GM21423 (cell line): ENCODE measurements around the gene NOL12.
"Not testable (repeated sequence)": the region's sequence is repeated elsewhere in the genome, so short reads cannot be mapped to it uniquely, and the experiment has no call there.

Source experiments
- ATAC-seq: cut with Tn5 transposase; IDR thresholded peaks from one replicate; pipeline ENCODE4 v1.9.1; 2021; ENCODE audit warnings: mild to moderate bottlenecking, moderate library complexity; ENCODE audit not compliant: unreplicated experiment

NOL12 gene, protein sequence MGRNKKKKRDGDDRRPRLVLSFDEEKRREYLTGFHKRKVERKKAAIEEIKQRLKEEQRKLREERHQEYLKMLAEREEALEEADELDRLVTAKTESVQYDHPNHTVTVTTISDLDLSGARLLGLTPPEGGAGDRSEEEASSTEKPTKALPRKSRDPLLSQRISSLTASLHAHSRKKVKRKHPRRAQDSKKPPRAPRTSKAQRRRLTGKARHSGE

DNA sequence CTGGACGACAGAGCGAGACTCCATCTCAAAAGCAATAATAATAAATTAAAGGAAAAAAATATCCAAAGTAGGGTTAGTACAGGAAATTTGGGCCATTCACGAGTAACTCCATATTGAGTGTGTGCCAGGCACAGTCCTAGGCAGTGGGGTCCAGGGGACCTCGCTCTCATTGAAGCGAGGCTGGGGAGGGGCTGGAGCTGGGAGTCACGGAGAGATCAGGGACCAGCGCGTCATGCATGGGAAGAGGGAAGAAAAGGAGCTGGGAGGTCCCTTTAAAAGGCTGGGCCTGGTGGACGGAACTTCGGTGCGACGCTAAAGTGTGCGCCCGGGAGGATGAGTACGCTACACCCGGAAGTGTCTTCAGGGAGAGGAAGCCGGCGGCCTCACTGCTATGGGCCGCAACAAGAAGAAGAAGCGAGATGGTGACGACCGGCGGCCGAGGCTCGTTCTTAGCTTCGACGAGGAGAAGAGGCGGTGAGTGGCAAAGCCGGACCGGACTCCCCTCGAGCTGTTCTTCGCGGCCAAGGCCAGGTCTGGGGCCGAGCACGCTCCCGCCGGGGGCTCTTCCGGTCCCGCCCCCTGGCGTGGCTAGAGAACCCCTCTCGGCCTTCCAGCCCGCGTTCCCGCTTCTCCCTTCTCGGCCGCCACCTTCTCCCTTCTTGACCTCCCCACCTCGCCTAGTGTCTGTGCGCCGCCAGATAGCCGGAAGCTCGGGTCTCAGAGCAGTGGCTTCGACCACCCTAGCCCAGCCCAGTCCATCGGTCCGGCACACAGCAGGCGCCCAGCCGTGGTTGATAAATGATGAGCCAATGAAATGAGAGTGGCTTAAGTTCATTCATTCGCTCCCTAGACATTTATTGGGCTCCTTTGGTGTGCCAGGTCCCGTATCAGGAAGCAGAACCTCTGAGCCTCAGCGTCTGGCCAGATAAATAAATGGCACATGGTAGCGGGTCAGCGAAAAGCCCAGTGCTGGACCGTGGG, at the start of gene NOL12:
Gene NOL12, plus strand, starts transcription at position 342 of the 981 bp plus-strand sequence. Its CDS starts 50 bp downstream, at position 392.
- peak; percentile 70 for ATAC-seq

DNA sequence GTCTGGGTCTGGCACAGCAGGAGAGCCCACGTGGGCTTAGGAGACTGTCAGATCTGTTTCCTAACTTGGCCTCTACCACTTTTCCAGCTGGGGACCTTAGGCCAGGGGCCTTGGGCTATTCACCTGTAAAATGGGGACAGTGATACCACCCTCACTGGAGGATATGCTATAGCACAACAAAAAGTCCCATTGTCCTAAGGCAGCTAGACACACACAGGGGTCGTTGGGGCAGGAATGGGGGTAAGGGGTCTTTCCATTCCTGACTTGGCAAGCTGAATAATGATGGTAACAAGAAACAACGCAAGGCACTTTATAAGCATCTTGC, 49.2 kb upstream of the NOL12 start:
- ATAC-seq: no peak

DNA sequence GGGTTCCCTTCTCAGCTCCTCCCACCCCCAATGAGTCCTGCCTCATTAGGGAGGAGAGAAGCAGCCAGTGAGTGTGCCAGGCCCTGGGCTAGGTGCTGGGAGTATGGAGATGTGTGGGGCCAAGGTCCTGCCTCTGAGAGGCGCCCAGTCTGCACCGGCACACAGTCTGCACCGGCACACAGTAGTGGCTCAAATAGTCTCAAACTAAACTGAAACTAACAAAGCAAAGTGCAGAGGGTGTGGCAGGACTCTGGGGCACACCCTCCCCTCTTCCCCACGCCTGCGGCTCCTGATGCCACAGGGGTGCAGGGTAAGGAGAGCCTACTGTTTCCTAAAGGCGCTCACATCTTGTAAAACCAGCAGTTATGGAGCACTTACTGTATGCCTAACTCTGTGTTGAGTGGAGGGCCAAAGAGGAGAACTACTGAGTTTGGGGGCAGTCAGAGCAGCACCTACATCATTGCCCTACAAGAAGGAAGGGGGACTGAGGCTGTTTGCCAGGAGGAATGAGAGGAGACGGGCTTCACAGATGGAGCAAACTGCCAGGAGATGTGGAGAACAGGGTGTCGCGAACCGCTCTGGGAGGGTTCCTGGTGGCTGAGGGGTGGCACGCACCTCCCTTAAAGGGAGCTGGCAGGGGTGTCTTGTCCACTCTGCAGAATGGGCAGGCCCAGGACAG, 47.6 kb upstream of the NOL12 start:
- no peak for ATAC-seq

DNA sequence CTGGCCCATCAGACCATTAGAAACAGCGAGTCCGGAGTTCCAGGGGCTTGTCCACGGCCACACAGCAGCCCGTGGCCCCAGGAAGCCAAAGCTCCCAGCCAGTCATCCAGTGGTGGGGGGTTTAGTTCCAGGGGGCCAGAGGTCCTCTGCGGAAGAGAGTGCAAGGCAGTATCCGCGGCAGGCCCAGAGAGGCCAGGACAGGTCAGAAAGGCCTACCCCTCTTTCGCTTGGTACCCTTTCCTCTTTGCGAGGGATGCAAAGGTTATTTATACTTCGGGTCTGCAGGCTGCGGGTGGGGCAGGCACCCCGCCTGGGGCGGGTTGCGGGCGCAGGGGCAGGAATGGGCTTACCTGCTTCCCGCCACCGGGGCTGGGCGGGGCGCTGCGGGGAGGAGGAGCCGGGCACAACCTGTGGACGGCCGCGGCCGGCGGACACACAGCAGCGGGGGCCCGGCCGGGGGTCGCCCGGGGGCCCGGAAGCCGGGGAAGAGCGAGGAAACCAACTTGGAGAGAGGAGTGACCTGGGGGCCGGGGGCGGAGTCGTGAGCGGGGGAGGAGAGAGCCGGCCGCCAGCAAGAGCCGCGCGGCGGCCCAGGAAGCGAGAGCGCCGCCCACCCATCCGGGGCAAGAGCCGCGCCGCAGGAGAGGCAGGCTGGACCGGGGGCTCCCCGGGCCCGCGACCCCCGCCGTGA, 46.9 kb upstream of the NOL12 start, which contains the start of gene SH3BP1:
Gene SH3BP1, plus strand, starts transcription at position 600 of the 691 bp plus-strand sequence. CDS start 119 bp downstream, outside the sequence.
- ATAC-seq: no peak

DNA sequence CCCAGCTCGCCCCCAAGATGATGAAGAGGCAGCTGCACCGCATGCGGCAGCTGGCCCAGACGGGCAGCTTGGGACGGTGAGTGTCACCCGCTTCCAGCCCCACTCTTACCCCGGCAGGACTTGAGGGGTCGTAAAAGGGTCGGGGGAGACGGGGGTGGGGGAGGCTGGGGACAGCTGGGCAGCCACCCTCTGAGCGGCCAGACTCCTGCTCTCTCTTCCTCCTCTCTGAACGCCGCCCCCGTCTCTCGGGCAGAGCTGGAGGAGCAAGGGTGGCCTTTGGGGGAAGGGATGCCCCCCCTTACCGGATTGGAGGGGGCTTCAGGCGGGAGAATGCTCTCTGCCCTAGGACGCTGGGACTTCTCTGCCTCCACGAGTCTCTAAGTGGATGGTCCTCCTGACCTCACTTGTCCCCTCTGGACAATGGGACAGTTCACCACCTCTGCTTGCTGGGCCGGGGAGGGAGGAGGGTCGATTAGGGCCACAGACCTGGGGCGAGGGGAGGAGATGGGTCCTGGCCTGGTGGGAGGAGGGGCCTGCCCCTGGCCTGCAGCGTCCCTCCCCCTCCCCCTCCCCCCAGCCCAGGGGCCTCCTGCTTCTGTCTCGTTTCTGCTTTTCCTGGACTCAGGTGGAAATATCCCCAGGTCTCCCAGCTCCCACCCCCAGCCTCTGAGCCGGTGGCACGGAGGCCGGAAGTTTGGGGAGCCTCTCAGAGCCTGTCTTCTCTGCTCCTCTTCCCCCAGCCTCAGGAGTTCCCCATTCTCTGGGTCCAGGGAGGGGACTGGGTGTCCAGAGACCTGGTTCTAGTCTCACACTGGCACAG, 46.2 kb upstream of the NOL12 start:
- ATAC-seq: no peak

DNA sequence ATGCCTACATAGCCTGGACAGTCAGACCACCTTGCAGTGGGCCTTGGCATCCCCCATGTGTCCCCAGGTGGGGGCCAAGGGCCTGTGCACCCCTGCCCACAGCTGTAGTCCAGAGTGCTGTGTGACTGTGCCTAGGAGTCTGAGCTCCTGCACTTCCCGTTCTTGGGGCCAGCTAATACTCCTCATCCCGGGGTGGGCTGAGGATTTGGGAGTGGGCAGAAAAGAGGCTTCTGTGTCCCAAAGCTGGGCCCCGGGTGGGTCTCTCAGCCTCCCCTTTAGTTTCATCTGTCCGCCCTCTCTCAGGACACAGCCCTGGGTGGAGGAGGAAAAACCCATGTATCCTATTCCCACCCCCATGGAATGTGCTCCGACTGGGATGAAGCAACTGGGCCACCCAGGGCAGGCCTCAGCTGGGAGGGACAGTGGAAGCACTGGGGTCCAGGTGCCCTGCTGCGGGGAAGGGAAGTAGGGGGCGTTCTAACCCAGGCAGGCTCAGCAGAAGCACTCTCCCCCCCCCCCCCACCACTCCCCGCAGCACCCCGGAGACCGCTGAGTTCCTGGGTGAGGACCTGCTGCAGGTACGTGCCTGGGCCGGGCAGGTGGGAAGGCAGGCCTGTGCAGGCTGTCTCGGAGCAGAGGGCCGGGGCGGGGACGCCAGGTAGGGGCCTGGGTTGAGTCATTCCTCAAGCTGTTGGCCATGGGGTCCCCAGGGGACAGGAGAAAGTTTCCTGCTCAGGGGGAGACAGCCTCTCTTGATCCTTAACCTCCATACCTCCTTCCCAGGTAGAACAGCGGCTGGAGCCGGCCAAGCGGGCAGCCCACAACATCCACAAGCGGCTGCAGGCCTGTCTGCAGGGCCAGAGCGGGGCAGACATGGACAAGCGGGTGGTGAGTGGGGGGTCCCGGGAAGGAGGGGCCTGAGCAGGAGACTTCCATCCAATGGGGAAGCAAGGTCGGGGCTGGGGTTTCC, 45.3 kb upstream of the NOL12 start:
- ATAC-seq: no peak

DNA sequence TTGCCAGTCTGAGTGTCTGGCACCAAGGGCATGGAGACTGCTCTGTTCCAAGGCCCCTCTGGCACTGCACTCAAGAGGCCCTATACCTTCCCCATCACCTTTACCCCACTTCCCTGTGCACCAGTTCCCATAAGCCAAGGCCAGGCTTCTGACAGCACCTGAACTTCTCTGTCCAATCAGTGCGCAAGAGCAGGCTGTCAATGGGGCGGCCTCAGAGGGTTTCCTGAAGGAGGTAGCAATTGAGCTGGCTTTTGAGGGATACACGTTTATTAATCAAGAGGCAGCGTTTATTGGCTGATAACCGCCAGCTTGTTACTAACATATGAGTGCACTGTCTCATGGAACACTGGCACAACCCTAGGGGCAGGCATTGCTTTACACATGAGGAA, 44.6 kb upstream of the NOL12 start:
- no peak for ATAC-seq

DNA sequence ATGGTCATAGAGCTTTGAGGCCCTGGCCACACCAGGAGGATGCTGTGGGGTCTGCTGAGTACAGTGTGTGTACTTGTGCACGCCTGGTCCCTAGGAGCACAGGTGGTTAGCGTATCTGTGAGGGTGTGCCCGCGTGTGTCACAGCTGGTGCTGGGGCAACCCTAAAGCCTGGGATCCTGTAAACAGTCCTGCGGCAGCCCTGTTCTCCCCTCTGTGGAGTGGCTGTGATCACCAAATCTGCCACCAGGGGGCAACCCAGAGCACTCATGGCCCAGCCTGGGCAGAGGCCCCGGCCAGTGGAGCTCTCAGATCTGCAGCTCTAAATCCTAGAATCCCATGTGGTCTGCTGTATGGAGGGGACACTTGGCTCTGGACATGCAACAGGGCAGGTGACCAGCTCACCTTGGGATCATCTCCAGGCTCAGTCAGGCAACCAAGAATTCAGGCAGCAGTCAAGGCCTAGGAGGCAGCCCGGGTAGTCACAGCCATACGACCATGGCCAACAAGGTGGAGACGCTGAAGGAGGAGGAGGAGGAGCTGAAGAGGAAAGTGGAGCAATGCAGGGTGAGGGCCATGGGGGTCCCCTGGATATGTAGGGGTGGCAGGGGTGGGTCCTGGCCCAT, 42.8 kb upstream of the NOL12 start:
- no peak for ATAC-seq

DNA sequence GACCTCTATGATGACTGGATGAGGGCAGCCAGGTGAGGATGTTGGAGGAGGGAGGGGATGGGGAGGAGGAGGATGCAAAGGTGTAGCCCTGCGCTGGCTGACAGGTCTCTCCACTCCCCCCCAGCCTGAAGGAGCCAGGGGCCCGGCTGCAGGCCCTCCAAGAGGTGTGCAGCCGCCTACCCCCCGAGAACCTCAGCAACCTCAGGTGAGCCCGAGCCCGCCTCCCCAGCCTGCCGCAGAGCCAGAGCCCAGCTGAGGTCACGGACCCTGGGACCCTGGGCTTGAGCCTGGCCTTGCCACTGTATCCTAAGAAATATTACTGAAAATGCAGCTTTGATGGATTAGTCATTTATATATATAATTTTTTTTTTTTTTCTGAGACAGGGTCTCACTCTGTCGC, 38.8 kb upstream of the NOL12 start:
- no peak for ATAC-seq

DNA sequence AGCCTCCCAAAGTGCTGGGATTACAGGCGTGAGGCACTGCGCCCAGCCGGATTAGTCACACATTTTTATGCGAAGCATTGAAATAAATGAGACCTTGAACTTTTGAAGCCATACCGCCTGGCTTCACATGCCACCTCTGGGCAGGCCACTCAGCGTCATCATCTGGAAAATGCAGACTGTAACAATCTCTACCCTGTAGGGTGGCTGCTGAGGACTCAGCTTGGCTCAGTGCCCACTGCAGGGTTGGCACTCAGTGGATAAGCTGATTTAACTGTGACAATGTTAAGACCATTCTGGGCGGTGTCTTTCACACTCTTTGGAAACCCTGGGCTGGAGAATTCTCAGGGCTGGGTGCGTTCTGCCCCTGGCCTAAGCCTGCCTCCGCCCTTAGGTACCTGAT, 38.2 kb upstream of the NOL12 start:
- ATAC-seq: no peak

DNA sequence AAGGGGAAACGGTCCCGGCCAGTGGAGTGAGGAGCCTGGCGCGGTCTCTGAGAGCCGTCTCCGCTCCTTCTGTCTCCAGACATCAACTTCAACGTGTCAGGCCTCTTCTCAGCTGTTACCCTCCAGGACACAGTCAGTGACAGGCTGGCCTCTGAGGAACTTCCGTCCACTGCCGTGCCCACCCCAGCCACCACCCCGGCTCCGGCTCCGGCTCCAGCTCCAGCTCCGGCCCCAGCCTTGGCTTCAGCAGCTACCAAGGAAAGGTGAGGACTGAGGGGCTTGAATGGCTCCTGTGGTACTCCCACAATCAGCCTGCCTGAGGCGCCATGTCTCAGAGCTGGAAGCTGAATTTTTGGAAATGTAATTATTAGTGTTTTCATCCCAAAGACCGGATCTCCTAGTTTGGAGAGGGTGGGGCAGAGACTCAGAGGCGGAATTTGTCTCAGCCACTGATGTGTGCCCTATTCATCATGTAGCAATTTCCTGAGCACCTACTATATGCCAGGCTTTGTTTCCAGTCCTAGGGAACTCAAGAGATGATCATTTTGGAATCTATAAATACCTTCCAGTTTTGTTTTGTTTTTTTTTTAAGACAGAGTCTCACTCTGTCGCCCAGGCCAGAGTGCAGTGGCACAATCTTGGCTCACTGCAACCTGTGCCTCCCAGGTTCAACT, 35.5 kb upstream of the NOL12 start:
- no peak for ATAC-seq

DNA sequence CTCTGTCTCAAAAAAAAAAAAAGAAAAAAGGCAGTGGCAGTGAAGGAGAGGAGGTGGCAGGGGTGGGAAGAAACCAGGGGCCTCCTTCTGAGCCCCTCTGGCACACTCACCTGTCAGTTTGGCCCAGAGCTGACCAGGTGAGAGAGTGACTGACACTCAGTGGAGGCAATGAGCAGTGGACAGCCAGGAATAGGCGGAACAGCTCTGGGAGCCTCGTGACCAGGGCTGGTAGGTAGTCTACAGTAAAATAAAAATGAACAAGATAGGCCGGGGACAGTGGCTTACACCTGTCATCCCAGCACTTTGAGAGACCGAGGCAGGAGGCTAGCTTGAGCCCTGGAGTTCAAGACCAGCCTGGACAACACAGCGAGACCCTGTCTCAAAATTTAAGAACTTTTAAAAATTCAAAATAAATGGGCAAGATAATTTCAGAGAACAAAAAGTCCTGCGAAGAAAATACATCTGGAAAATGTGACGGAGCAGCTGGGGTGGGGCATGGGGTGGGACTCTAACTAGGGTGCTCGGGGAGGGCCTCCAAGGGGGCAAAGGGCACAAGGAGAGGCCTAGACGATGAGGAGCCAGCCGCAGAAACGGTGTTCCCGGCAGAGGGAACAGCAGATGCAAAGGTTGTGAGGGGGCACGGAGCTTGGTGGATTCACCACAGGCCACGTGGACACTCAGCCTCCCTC, 31.4 kb upstream of the NOL12 start:
- ATAC-seq: no peak

DNA sequence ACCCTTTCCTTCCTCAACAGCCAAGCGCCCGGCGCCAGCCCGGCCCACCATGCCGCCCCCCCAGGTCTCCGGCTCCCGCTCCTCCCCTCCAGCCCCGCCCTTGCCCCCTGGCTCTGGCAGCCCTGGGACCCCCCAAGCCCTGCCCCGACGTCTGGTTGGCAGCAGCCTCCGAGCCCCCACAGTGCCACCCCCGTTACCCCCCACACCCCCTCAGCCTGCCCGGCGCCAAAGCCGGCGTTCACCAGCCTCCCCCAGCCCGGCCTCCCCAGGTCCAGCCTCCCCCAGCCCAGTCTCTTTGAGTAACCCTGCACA, 30.9 kb upstream of the NOL12 start:
- no peak for ATAC-seq

DNA sequence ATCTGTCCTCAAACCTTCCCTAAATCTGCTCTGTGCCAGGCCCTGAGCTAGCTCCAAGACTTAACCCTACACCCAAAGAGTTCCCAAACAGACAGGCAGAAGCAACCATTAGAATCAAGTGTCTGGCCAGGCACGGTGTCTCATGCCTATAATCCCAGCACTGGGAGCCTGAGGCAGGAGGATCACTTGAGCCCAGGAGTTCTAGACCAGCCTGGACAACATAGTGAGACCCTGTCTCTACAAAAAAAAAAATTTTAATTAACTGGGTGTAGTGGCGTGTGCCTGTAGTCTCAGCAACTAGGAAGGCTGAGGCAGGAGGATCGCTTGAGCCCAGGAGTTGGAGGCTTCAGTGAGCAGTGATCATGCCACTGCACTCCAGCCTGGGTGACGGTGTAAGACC, 29.6 kb upstream of the NOL12 start:
- ATAC-seq: not testable (repeated sequence)

DNA sequence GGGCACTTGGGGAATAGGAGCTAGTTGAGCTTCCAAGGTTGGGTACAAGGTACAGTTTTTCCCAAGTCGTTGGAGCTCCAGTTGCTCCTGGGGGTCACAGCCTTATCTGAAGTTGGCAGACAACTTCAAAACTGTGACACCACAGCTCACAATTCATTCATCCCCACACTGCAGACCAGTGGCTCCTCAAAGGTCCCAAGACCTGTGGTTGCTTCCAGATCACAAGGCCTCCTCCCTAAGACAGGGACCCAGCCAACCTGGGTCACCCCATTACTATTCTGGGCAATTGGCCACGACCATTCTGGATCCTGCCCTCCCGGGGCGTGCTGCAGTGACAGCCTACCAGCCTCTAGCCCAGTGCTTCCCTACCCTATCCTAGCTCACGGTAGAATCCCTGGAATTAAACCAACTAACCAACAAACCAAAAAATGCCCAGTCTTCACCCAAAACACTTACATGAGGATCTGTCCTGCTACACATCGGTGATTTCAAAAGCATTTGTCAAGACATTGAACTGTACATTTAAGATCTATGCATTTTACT, 28.5 kb upstream of the NOL12 start:
- ATAC-seq: no peak

DNA sequence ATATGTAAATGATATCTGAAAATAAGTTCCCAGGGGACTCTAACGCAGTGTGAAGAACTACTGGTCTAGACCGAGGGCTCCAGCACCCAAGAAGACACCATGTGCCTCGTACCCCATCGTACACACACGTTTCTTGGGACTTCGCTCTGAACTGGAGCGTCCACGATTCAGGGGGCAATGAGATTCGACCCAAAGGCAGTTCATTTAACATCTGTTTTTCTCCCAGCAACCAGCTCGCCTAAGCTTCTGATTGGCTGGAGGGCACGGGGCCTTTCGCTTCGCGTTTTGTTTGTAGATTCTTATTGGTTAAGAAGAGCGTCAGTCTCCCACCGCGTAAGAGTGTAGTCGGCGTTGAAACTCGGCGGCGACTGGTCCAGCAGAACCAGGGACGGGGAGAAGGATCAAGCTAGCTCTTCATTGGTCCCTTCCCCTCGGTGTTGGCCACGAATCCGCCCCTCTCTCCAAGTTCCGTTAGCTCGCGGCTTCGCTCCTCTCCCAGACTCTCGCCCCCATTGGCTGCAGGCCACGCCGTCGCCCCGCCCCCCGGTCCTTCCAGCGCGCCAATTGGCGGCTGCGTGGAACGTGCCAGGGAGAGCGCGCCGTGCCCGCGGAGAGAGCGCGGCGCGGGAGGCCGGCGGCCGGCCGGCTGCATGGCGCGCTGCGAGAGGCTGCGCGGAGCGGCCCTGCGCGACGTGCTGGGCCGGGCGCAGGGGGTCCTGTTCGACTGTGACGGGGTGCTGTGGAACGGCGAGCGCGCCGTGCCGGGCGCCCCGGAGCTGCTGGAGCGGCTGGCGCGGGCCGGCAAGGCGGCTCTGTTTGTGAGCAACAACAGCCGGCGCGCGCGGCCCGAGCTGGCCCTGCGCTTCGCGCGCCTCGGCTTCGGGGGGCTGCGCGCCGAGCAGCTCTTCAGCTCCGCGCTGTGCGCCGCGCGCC, 27.7 kb upstream of the NOL12 start, which contains the start of gene PDXP:
Gene PDXP, plus strand, starts transcription at position 591 of the 933 bp plus-strand sequence. Its CDS starts 60 bp downstream, at position 651.
- ATAC-seq: peak; percentile 83
